ENCODE data around the gene GALNT9.
"Not testable (repeated sequence)": the region's sequence is repeated elsewhere in the genome, so short reads cannot be mapped to it uniquely, and the experiment has no call there.

The GALNT9 gene

DNA sequence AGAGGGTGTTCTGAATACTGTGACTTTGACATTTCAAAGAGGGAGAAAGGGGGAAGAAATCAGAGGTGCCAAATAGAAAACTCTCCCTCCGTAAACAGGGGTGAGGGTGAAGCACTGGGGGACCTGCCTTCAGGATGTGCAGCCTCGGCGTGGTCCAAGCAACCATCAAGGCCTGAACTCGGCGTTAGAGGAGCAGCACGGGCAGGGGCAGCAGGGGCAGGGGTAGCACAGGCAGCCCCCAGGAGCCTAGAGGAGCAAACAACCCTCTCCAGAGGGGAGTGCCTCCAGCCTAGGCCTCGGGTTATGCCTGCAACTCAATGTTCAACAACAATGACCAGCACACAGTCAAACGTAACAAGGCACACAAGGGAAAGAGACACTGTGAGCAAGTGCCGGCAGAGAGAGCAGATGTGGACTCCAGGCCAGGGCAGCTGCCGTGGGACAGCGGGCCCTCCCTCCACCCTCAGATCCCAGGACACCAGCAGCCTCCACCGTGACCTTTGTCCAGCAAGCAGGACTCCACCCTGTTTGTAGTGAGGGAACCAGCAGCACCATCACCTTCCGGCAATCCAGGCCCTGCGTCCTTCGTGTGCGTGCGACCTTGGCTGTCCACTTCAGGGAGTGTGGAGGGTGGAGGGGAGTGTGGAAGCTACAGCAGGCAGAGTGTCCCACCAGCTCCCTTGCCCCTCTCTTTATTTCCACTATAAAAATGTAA is 18.0 kb downstream of the GALNT9 start:
- DNase-seq = no peak

- DNase-seq = no peak
These were observed 19.0 kb downstream of the GALNT9 start for GRCh38 chr12:132310181-132311040.

GRCh38 chr12:132309596-132310086 is 19.7 kb downstream of the GALNT9 start:
- no peak for DNase-seq

DNA sequence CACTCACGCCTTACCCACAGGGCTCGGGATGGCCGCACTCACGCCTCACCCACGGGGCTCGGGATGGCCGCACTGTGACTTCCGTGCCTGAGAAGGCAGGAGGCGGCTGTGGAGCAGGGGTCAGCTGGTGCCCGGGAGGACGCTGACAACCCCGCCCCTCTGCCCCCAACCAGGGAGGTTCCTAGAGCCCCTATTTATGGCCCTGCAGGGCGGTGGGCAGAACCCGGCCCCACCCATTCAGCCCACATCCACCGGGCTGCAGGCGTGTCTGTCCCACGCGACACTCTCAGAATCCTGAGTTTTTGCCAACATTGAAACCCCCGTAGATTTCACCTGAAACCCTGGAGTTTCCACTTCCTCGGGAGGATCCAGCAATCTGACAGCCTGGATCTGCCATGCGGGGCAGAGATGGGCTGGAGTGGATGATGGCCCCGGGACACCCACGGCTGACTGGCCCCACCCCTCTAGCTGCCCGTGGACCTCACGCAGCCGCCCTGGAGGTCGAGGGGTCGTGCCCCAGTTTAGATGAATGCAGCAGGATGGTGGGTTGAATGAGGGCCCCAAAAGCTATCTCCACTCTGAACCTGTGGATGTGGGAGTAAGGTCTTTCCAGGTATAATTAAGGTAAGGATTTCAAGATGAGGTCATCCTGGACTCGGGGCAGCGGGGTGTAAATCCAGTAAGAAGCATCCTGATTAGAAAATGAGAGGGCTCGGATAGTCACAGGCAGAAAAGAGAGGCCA is 20.4 kb downstream of the GALNT9 start:
- no peak for DNase-seq

DNA sequence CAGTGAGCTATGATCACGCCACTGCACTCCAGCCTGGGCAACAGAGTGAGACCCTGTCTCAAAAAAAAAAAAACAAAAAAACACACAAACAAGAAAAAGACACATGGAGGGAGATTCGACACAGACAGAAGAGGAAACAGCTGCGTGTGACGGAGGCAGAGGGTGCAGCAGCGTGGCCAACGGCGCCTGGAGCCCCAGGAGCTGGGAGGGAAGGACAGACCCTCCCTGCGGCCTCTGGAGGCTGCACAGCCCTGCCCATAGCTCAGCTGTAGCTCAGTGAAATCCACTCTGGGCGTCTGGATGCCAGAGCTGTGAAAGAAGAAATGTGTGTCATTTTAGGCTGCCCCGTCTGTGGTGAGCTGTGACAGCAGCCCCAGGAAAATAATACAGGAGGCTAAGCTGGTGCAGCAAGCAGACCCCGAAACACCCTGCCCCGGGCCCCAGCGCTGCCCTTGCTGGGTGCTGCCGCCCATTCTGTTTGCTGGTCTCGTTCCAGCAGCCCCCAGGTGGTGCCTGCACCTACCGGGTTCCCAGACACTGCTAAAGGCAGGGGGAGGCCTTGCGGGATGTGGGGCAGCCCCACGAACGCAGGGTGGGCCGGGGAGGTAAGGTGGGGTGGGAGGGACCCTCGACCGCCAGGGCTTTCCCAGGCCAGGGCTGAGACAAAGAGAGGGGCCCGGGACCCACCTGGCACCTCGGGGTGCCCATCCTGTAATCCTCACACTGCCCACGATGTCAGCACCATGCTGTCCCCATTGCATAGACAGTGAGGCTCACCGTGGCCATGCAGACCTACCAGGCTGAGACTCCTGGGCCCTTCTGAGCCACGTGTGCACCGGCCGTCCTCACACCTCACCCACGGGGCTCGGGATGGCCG is 21.2 kb downstream of the GALNT9 start:
- no peak for DNase-seq

GRCh38 chr12:132306885-132307191 is 22.6 kb downstream of the GALNT9 start:
- no peak for DNase-seq

- DNase-seq = no peak
These were observed 23.2 kb downstream of the GALNT9 start for GRCh38 chr12:132305991-132306884.

GRCh38 chr12:132305560-132305966 is 23.8 kb downstream of the GALNT9 start:
- no peak for DNase-seq

GRCh38 chr12:132304866-132305265 is 24.5 kb downstream of the GALNT9 start:
- DNase-seq = not testable (repeated sequence)

DNA sequence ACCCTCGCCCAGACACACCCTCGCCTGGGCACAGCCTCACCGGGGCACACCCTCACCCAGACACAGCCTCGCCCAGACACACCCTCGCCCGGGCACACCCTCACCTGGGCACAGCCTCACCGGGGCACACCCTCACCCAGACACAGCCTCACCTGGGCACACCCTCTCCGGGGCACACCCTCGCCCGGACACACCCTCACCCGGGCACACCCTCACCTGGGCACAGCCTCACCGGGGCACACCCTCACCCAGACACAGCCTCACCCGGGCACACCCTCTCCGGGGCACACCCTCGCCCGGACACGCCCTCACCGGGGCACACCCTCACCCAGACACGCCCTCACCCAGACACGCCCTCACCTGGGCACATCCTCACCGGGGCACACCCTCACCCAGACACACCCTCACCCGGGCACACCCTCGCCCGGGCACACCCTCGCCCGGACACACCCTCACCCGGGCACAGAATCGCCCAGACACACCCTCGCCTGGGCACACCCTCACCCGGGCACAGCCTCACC is 25.5 kb downstream of the GALNT9 start:
- DNase-seq = not testable (repeated sequence)

DNA sequence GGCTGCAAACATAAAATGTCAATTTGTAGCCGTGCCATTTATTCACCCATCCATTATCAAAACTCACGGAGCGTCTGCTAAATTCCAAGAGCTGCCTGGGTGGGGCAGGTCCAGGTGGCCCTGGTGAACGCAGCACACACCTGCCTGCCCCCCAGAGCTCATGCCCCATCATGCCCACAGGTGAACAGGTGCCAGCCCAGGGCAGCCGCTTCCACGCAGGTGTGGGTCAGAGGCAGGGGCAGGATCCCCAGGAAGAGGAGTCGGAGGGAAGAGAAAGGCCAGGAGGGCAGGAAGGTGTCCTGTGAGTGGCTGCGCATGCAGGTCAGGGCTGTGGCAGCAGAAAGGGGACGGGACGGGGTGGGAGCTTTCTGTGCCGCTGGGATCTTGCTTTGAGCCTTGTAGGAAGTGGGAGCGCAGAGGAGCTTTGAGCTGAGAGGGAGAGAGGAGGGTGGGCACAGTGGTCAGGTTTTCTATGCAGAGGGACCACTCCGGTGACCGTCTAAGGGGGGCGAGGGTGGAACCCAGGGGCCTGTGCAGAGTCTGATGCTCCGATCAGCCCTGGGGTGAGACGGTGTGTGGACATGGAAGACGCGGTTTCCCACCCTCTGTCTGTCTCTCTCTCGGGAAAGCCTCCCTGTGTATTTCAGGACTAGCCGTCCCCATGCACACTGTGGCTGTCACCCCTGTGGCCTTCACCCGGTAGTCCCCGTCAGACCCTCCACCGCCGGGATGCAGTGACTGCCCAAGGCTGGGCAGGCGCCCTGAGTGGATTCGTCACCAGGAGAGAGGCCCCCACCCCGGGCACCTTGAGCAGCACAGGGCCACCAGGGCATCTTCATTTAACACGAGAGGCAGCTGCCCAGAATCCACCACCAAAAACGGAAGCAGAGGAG is 26.7 kb downstream of the GALNT9 start:
- no peak for DNase-seq

- DNase-seq = no peak
These were observed 28.3 kb downstream of the GALNT9 start for GRCh38 chr12:132300789-132301722.

DNA sequence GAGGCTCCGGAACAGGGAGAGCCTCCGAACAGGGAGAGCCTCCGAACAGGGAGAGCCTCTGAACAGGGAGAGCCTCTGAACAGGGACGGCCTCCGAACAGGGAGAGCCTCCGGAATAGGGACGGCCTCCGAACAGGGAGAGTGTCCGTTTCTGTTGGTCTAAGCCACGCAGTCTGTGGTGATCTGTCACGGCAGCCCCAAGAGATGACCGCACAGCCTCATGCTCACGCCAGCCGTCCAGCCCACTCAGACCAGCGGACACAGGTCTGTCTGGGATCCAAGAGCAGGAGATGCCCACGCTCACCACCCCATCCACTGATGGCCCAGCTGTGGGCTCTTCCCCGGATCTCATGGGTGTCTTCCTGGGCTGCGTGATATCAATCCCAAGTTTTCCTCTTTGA is 33.3 kb downstream of the GALNT9 start:
- no peak for DNase-seq

DNA sequence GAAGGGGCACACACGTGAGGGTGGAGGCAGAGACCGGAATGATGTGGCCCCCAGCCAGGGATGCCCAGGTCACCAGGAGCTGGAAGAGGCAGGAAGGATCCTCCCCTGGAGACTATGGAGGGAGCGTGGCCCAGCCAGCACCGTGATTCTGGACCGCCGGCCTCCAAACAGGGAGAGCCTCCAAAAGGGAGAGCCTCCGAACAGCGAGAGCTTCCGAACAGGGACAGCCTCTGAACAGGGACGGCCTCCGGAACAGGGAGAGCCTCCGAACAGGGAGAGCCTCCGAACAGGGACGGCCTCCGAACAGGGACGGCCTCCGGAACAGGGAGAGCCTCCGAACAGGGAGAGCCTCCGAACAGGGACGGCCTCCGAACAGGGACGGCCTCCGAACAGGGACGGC is 33.8 kb downstream of the GALNT9 start:
- DNase-seq = not testable (repeated sequence)

DNA sequence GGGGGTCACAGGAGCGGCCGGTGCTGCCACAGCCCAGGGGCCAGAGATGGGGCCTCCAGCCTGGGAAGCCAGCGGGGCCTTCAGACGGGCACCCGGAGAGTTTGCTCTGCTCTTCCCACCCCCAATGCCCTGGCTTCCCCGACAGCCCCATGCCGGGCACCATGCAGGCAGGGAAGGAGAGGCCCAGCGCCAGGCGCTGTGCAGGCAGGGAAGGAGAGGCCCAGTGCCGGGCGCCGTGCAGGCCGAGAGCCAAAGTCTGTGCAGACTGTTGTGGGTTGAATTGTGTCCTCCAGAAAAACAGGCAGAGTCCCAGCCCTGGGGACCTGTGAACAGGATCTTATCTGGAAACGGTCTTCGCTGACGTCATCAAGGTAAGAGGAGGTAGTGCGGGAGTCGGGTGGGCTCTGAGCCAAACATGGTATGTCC is 34.3 kb downstream of the GALNT9 start:
- DNase-seq = no peak

GRCh38 chr12:132294121-132295034 is 35.0 kb downstream of the GALNT9 start:
- DNase-seq = no peak

All from amniotic stem cell (primary cell).